ENCODE data around the gene MBD5. TPM values are rescaled to one million over a fixed set of nuclear protein-coding genes. Genes with fewer than 3 reads are reported as not detected.

The MBD5 gene
- total RNA-seq, 1 donor from 2014 or later, result 59.3 TPM

- Mint-ChIP-seq H3K9me3 (ENCODE audit: unreplicated experiment) (no peaks in the 10 kb centered on the region), H3K27ac (ENCODE audit: unreplicated experiment) (no peak overlapping the region), H3K4me1 (ENCODE audit: unreplicated experiment) (peaks cover 15% of the 10 kb centered on the region), H3K36me3 (ENCODE audit: low read depth, unreplicated experiment) (peaks cover 9% of the 10 kb centered on the region), H3K4me3 (ENCODE audit: unreplicated experiment) (no peak overlapping the region), H3K27me3 (ENCODE audit: unreplicated experiment) (peaks cover 2% of the 10 kb centered on the region)
- DNase-seq (ENCODE audit: low spot score), result no peak
- TF ChIP-seq, protein P1, sequence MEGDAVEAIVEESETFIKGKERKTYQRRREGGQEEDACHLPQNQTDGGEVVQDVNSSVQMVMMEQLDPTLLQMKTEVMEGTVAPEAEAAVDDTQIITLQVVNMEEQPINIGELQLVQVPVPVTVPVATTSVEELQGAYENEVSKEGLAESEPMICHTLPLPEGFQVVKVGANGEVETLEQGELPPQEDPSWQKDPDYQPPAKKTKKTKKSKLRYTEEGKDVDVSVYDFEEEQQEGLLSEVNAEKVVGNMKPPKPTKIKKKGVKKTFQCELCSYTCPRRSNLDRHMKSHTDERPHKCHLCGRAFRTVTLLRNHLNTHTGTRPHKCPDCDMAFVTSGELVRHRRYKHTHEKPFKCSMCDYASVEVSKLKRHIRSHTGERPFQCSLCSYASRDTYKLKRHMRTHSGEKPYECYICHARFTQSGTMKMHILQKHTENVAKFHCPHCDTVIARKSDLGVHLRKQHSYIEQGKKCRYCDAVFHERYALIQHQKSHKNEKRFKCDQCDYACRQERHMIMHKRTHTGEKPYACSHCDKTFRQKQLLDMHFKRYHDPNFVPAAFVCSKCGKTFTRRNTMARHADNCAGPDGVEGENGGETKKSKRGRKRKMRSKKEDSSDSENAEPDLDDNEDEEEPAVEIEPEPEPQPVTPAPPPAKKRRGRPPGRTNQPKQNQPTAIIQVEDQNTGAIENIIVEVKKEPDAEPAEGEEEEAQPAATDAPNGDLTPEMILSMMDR (IDR thresholded peaks at IDR 0.05; ENCODE audit: unreplicated experiment), result no peak
Observed at GRCh38 chr2:148338541-148338940, 317.6 kb downstream of the MBD5 start.

DNA sequence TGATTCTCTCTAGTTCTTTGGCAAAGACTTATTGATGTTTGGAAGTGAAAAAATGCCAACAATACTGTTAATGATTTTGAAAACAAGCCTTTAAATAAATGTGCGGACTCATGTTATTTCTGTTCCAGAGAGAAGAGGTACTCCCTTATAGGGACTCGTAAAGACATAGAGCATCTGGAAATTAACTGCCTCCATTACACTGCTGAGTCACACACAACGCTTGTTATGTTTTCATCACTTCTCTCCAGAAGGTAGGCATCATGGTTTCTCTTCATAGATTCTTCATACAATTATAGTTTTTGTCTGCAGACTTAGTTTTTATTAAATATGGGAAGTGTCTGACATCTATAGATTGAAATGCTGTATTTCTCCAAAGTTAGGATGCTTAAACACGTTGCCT, 321.2 kb downstream of the MBD5 start:
- Mint-ChIP-seq H3K27me3 (ENCODE audit: unreplicated experiment) (peaks cover 2% of the 10 kb centered on the region), H3K4me3 (ENCODE audit: unreplicated experiment) (no peak overlapping the region), H3K9me3 (ENCODE audit: unreplicated experiment) (no peaks in the 10 kb centered on the region), H3K4me1 (ENCODE audit: unreplicated experiment) (peaks cover 18% of the 10 kb centered on the region), H3K27ac (ENCODE audit: unreplicated experiment) (no peak overlapping the region), H3K36me3 (ENCODE audit: low read depth, unreplicated experiment) (peaks cover 5% of the 10 kb centered on the region)
- no peak for DNase-seq (ENCODE audit: low spot score)
- TF ChIP-seq, protein P1 (IDR thresholded peaks at IDR 0.05; ENCODE audit: unreplicated experiment), result no peak

- H3K4me3 Mint-ChIP-seq (ENCODE audit: unreplicated experiment), result no peak overlapping the region
- no peaks in the 10 kb centered on the region for H3K27me3 Mint-ChIP-seq (ENCODE audit: unreplicated experiment)
- H3K36me3 Mint-ChIP-seq (ENCODE audit: low read depth, unreplicated experiment), result peaks cover 4% of the 10 kb centered on the region
- peaks cover 3% of the 10 kb centered on the region for H3K4me1 Mint-ChIP-seq (ENCODE audit: unreplicated experiment)
- no peak overlapping the region for H3K27ac Mint-ChIP-seq (ENCODE audit: unreplicated experiment)
- TF ChIP-seq, protein P1 (IDR thresholded peaks at IDR 0.05; ENCODE audit: unreplicated experiment), result no peak
- no peak for DNase-seq (ENCODE audit: low spot score)
- H3K9me3 Mint-ChIP-seq (ENCODE audit: unreplicated experiment), result no peaks in the 10 kb centered on the region
Observed at GRCh38 chr2:148350199-148350598, 329.3 kb downstream of the MBD5 start.

DNA sequence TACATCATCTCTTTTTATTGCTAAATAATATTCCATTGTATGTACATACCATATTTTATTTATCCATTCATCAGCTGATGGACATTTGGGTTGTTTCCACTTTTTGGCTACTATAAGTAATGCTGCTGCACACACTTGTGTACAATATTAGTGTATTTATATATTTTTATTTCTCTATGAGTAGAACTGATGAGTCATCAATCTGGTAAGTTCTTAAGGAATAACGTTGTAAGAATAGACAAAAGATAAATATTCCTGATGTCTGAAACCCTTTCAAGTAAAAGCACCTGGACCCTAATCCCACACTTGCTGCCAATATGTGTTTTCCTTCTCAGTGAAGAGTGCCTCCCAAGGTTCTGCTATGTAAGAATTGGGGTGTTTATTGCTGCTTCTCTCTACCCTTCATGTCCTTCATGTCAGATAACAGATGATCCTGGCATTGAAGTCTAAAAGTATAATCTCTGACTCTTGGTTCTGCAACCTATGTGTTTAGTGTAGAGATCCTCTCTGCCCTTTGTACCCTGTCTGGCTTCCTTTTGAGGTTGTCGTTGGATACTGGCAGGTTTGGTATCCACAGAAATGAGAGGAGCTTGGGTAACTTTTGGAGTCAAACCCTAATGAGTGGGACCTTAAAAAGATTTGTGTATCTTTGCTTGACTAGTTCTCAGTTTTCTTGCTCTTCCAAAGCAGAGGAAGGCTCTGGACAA, 330.7 kb downstream of the MBD5 start:
- Mint-ChIP-seq H3K4me1 (ENCODE audit: unreplicated experiment) (no peaks in the 10 kb centered on the region), H3K9me3 (ENCODE audit: unreplicated experiment) (no peaks in the 10 kb centered on the region), H3K27ac (ENCODE audit: unreplicated experiment) (no peak overlapping the region), H3K4me3 (ENCODE audit: unreplicated experiment) (no peak overlapping the region), H3K27me3 (ENCODE audit: unreplicated experiment) (no peaks in the 10 kb centered on the region), H3K36me3 (ENCODE audit: low read depth, unreplicated experiment) (peaks cover 4% of the 10 kb centered on the region)
- TF ChIP-seq, protein P1 (IDR thresholded peaks at IDR 0.05; ENCODE audit: unreplicated experiment), result no peak
- no peak for DNase-seq (ENCODE audit: low spot score)

DNA sequence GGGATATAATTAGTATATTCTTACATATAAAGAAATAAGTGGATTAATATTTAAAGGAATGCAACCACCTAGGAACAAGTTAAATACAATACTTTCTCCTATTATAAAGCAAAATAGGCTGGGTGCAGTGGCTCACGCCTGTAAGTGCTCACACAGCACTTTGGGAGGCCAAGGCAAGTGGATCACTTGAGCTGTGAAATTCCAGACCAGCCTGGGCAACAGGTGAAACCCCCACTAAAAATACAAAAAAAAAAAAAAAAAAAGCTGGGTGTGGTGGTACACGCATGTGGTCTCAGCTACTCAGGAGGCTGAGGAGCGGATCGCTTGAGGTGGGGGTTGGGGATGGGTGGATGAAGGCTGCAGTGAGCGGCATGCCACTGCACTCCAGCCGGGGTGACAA, 337.5 kb downstream of the MBD5 start:
- no peak for DNase-seq (ENCODE audit: low spot score)
- TF ChIP-seq, protein P1 (IDR thresholded peaks at IDR 0.05; ENCODE audit: unreplicated experiment), result no peak
- H3K9me3 Mint-ChIP-seq (ENCODE audit: unreplicated experiment), result no peaks in the 10 kb centered on the region
- H3K27me3 Mint-ChIP-seq (ENCODE audit: unreplicated experiment), result peaks cover 3% of the 10 kb centered on the region
- H3K4me3 Mint-ChIP-seq (ENCODE audit: unreplicated experiment), result no peak overlapping the region
- peaks cover 11% of the 10 kb centered on the region for H3K4me1 Mint-ChIP-seq (ENCODE audit: unreplicated experiment)
- H3K36me3 Mint-ChIP-seq (ENCODE audit: low read depth, unreplicated experiment), result peaks cover 4% of the 10 kb centered on the region
- H3K27ac Mint-ChIP-seq (ENCODE audit: unreplicated experiment), result no peak overlapping the region
